GM23338 (cell line): ENCODE measurements around the gene TCN2. TPM values are rescaled to one million over a fixed set of nuclear protein-coding genes. Genes with fewer than 3 reads are reported as not detected.

Experiments used
- ATAC-seq: fragments of 200-7000 bp; cut with Tn5 transposase; 3 replicates; pipeline ENCODE4 v1.9.1; 2020
- DNase-seq: peaks from one replicate; pipeline ENCODE4 v3.0.0-alpha.2; 2015; ENCODE audit warnings: low spot score
- H2AFZ ChIP-seq: fragments of 200-600 bp; sonication (generic); 2 replicates; pipeline ENCODE4 v1.8.0; 2016; ENCODE audit warnings: antibody characterized with exemption, mild to moderate bottlenecking, moderate library complexity
- H3F3A ChIP-seq: fragments of 200-600 bp; sonication (generic); replicated peaks from 2 replicates; pipeline ENCODE4 v1.8.0; 2017; ENCODE audit warnings: antibody characterized with exemption, mixed run types, low read depth
- H3K27ac ChIP-seq: fragments of 200-600 bp; sonication (generic); 2 replicates; pipeline ENCODE4 v1.6.1; 2016; ENCODE audit warnings: low read depth
- H3K27me3 ChIP-seq: fragments of 200-600 bp; sonication (generic); 2 replicates; pipeline ENCODE4 v1.8.0; 2016; ENCODE audit warnings: mild to moderate bottlenecking, mixed run types, moderate library complexity; ENCODE audit not compliant: insufficient read depth
- H3K36me3 ChIP-seq: fragments of 200-600 bp; sonication (generic); 2 replicates; pipeline ENCODE4 v1.8.0; 2016; ENCODE audit warnings: mild to moderate bottlenecking; ENCODE audit not compliant: insufficient read depth
- H3K4me1 ChIP-seq: fragments of 200-600 bp; sonication (generic); 2 replicates; pipeline ENCODE4 v1.8.0; 2016; ENCODE audit warnings: mild to moderate bottlenecking, moderate library complexity; ENCODE audit not compliant: insufficient read depth
- H3K4me2 ChIP-seq: fragments of 200-600 bp; sonication (generic); 2 replicates; pipeline ENCODE4 v1.7.1; 2017; ENCODE audit warnings: mixed run types
- H3K4me3 ChIP-seq: fragments of 200-600 bp; sonication (generic); 2 replicates; pipeline ENCODE4 v1.6.1; 2016; ENCODE audit warnings: mixed run types
- H3K79me2 ChIP-seq: fragments of 200-600 bp; sonication (generic); replicated peaks from 2 replicates; pipeline ENCODE4 v1.8.0; 2017; ENCODE audit warnings: mild to moderate bottlenecking; ENCODE audit not compliant: insufficient read depth
- H3K9me2 ChIP-seq: fragments of 200-600 bp; sonication (generic); 2 replicates; pipeline ENCODE4 v1.8.0; 2017; ENCODE audit not compliant: insufficient read depth
- H4K20me1 ChIP-seq: fragments of 200-600 bp; sonication (generic); replicated peaks from 2 replicates; pipeline ENCODE4 v1.8.0; 2017; ENCODE audit warnings: mild to moderate bottlenecking; ENCODE audit not compliant: insufficient read depth
- H3K27ac Mint-ChIP-seq: 2 replicates; pipeline ENCODE4 v1.8.0; 2020; ENCODE audit warnings: inconsistent platforms, mild to moderate bottlenecking, moderate library complexity, mixed read lengths
- H3K27me3 Mint-ChIP-seq: 3 replicates; pipeline ENCODE4 v1.8.0; 2022; ENCODE audit warnings: low read depth, mild to moderate bottlenecking, moderate library complexity, mixed read lengths, inconsistent platforms; ENCODE audit not compliant: insufficient read depth, poor library complexity
- H3K36me3 Mint-ChIP-seq: 3 replicates; pipeline ENCODE4 v1.8.0; 2021; ENCODE audit warnings: low read depth, mild to moderate bottlenecking, inconsistent platforms, moderate library complexity, mixed read lengths
- H3K4me1 Mint-ChIP-seq: 3 replicates; pipeline ENCODE4 v1.8.0; 2020; ENCODE audit warnings: mild to moderate bottlenecking, inconsistent platforms, mixed read lengths
- H3K4me3 Mint-ChIP-seq: 3 replicates; pipeline ENCODE4 v1.8.0; 2021; ENCODE audit warnings: moderate library complexity, mild to moderate bottlenecking, inconsistent platforms, mixed read lengths
- H3K9me3 Mint-ChIP-seq: 3 replicates; pipeline ENCODE4 v1.8.0; 2020; ENCODE audit warnings: moderate library complexity, mild to moderate bottlenecking, inconsistent platforms, mixed read lengths
- CREB1 ChIP-seq: fragments of 250-450 bp; sonication (Bioruptor Pico); IDR thresholded peaks from 2 replicates; pipeline ENCODE4 v1.5.0; 2020; ENCODE audit warnings: low read depth, mild to moderate bottlenecking, moderate library complexity
- CTCF ChIP-seq, 2 experiments: fragments of 200-600 bp in 1 of 2; sonication (generic) in 1 of 2; conservative IDR thresholded peaks; 2 replicates each; pipeline versions ENCODE4 v1.5.1 to v1.6.1; 2016 to 2017; ENCODE audit warnings: antibody characterized with exemption in 2 of 2, low read depth in 2 of 2, mild to moderate bottlenecking in 2 of 2, moderate library complexity in 1 of 2
- ETS1 ChIP-seq: IDR thresholded peaks from 2 replicates; pipeline ENCODE4 v1.6.1; 2016; ENCODE audit warnings: antibody characterized with exemption
- EZH2phosphoT487 ChIP-seq: fragments of 200-600 bp; sonication (generic); IDR thresholded peaks from one replicate; pipeline ENCODE4 v1.8.1; 2018; ENCODE audit warnings: antibody characterized with exemption; ENCODE audit not compliant: unreplicated experiment
- JUNB ChIP-seq: IDR thresholded peaks from one replicate; pipeline ENCODE4 v1.6.1; 2016; ENCODE audit warnings: antibody characterized with exemption; ENCODE audit not compliant: unreplicated experiment
- NANOG ChIP-seq: IDR thresholded peaks from 2 replicates; pipeline ENCODE4 v1.6.1; 2016; ENCODE audit warnings: antibody characterized with exemption, borderline replicate concordance
- REST ChIP-seq: IDR thresholded peaks from one replicate; pipeline ENCODE4 v1.6.1; 2018; ENCODE audit warnings: antibody characterized with exemption; ENCODE audit not compliant: unreplicated experiment
- STAT1 ChIP-seq: IDR thresholded peaks from one replicate; pipeline ENCODE4 v1.6.1; 2016; ENCODE audit warnings: antibody characterized with exemption; ENCODE audit not compliant: unreplicated experiment
- ZNF114 ChIP-seq: fragments of 250-450 bp; sonication (Bioruptor Pico); IDR thresholded peaks from 2 replicates; pipeline ENCODE4 v1.5.0; 2020; ENCODE audit warnings: mild to moderate bottlenecking, moderate library complexity
- ZNF331 ChIP-seq: fragments of 250-450 bp; sonication (Bioruptor Pico); IDR thresholded peaks from 2 replicates; pipeline ENCODE4 v1.5.0; 2020; ENCODE audit warnings: low read depth, mild to moderate bottlenecking, moderate library complexity
- ZNF462 ChIP-seq: fragments of 250-450 bp; sonication (Bioruptor Pico); IDR thresholded peaks from 2 replicates; pipeline ENCODE4 v1.5.0; 2020; ENCODE audit warnings: mild to moderate bottlenecking, moderate library complexity
- polyA plus RNA-seq: library from polyadenylated mRNA; unstranded; fragments of >200 nt; fragmentation: Nextera tagmentation; extraction: Ambion mirVana; gene quantifications from 2 replicates; pipeline ENCODE4 v1.2.1, GENCODE V29; 2016
- total RNA-seq: library from RNA; depleted of rRNA; stranded (reverse); fragments of >200 nt; shearing (Covaris generic); gene quantifications from 2 replicates; pipeline ENCODE4 v1.2.3, GENCODE V29; 2014

The TCN2 gene
- total and polyA plus RNA-seq, 2 experiments from 2014 or later = 12.9 to 38.1 TPM

GRCh38 chr22:30640361-30640760, 33.4 kb downstream of the TCN2 start (continued):
- no peak for TF ChIP-seq REST
- no peak for TF ChIP-seq STAT1
- no peak for TF ChIP-seq CREB1 (CRISPR knock-in tag)
- TF ChIP-seq ETS1 = no peak
- TF ChIP-seq CTCF (conservative IDR thresholded peaks at IDR 0.05; ENCODE audit: low read depth in 2 of 2) = no peak
- no peak for TF ChIP-seq JUNB
- TF ChIP-seq NANOG = no peak

- Histone ChIP-seq H3F3A (no peaks in the 10 kb centered on the region), H3K27me3 (0 out of 2 replicates have a peak, but pooled peaks cover 3% of the 10 kb centered on the region), H2AFZ (no peak overlapping the region), H4K20me1 (no peaks in the 10 kb centered on the region), H3K9me2 (no peaks in the 10 kb centered on the region), H3K27ac (no peak overlapping the region), H3K36me3 (peaks cover 4% of the 10 kb centered on the region; the same call in 1 of the 2 replicates), H3K4me3 (no peak overlapping the region), H3K4me1 (0 out of 2 replicates have a peak, but pooled peaks cover 10% of the 10 kb centered on the region), H3K4me2 (no peak overlapping the region), H3K79me2 (no peaks in the 10 kb centered on the region)
- no peak overlapping the region for H3K4me3 Mint-ChIP-seq
- no peak overlapping the region for H3K27ac Mint-ChIP-seq
- peaks cover 15% of the 10 kb centered on the region for H3K27me3 Mint-ChIP-seq
- H3K36me3 Mint-ChIP-seq = peaks cover 22% of the 10 kb centered on the region
- ATAC-seq (no peak), DNase-seq (no peak)
- H3K4me1 Mint-ChIP-seq = peaks cover 14% of the 10 kb centered on the region
- H3K9me3 Mint-ChIP-seq = peaks cover 6% of the 10 kb centered on the region; the same call in 2 of the 3 replicates
- TF ChIP-seq ZNF114 (CRISPR knock-in tag) = no peak
- TF ChIP-seq ZNF462 (CRISPR knock-in tag) = no peak
- no peak for TF ChIP-seq STAT1
- no peak for TF ChIP-seq CREB1 (CRISPR knock-in tag)
- no peak for TF ChIP-seq ZNF331 (CRISPR knock-in tag)
- no peak for TF ChIP-seq EZH2phosphoT487
- no peak for TF ChIP-seq NANOG
- TF ChIP-seq JUNB = no peak
These were observed 34.0 kb downstream of the TCN2 start for GRCh38 chr22:30640839-30641430.
